ENCODE results near the gene REN. TPM values are rescaled to one million over a fixed set of nuclear protein-coding genes. Genes with fewer than 3 reads are reported as not detected.

Gene REN
- total and polyA plus RNA-seq, 2 of the 13 experiments (the other 11 are each of a cell fraction or from before 2014, with no cell fraction given): not detected

DNA sequence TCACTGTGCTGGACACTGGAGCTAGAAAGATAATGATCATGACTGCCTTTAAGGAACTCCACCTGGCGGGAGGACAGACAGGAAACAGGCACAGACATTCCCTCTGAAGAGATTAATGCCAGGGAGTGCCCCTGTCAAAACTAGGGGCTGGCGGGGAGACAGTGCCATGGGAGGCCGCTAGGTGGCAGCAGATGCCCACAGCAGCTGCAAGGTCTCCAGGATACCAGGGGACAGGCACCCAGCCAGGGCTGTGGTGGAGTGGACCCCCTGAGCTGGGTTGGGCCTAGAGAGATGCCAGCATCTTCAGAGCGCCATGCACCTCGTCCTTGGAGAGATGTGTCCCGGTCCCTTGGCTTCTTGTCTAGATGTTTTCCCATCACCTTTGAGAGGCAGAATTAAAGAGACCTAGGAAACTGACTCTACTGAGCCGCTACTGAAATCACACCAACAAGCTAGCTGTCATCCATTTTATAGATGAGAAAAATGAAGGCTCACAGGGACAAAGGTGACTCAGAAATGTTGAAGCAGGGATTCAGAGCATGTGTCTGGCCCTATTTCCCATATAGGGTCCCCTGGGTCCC is 3.6 kb downstream of the REN start (continued):
- no peak for TF ChIP-seq ZFP37 (CRISPR knock-in tag; IDR thresholded peaks at IDR 0.05; ENCODE audit: borderline replicate concordance)
- TF ChIP-seq, protein P1, sequence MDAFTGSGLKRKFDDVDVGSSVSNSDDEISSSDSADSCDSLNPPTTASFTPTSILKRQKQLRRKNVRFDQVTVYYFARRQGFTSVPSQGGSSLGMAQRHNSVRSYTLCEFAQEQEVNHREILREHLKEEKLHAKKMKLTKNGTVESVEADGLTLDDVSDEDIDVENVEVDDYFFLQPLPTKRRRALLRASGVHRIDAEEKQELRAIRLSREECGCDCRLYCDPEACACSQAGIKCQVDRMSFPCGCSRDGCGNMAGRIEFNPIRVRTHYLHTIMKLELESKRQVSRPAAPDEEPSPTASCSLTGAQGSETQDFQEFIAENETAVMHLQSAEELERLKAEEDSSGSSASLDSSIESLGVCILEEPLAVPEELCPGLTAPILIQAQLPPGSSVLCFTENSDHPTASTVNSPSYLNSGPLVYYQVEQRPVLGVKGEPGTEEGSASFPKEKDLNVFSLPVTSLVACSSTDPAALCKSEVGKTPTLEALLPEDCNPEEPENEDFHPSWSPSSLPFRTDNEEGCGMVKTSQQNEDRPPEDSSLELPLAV (CRISPR knock-in tag; conservative IDR thresholded peaks at IDR 0.05; ENCODE audit: low read depth): no peak
- TF ChIP-seq NFIC (IDR thresholded peaks at IDR 0.05; ENCODE audit: low read length): no peak
- TF ChIP-seq TARDBP (CRISPR knock-in tag; IDR thresholded peaks at IDR 0.05): no peak
- TF ChIP-seq, protein P2, sequence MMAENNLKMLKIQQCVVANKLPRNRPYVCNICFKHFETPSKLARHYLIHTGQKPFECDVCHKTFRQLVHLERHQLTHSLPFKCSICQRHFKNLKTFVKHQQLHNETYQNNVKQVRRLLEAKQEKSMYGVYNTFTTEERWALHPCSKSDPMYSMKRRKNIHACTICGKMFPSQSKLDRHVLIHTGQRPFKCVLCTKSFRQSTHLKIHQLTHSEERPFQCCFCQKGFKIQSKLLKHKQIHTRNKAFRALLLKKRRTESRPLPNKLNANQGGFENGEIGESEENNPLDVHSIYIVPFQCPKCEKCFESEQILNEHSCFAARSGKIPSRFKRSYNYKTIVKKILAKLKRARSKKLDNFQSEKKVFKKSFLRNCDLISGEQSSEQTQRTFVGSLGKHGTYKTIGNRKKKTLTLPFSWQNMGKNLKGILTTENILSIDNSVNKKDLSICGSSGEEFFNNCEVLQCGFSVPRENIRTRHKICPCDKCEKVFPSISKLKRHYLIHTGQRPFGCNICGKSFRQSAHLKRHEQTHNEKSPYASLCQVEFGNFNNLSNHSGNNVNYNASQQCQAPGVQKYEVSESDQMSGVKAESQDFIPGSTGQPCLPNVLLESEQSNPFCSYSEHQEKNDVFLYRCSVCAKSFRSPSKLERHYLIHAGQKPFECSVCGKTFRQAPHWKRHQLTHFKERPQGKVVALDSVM (CRISPR knock-in tag; IDR thresholded peaks at IDR 0.05): no peak
- TF ChIP-seq KMT2B (CRISPR knock-in tag; IDR thresholded peaks at IDR 0.05): no peak
- TF ChIP-seq ZFP41 (CRISPR knock-in tag; IDR thresholded peaks at IDR 0.05; ENCODE audit: borderline replicate concordance): no peak
- no peak for TF ChIP-seq ZNF160 (CRISPR knock-in tag; IDR thresholded peaks at IDR 0.05)
- TF ChIP-seq GPN1 (CRISPR knock-in tag; IDR thresholded peaks at IDR 0.05; ENCODE audit: borderline replicate concordance): no peak
- TF ChIP-seq, protein P3, sequence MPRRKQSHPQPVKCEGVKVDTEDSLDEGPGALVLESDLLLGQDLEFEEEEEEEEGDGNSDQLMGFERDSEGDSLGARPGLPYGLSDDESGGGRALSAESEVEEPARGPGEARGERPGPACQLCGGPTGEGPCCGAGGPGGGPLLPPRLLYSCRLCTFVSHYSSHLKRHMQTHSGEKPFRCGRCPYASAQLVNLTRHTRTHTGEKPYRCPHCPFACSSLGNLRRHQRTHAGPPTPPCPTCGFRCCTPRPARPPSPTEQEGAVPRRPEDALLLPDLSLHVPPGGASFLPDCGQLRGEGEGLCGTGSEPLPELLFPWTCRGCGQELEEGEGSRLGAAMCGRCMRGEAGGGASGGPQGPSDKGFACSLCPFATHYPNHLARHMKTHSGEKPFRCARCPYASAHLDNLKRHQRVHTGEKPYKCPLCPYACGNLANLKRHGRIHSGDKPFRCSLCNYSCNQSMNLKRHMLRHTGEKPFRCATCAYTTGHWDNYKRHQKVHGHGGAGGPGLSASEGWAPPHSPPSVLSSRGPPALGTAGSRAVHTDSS (CRISPR knock-in tag; conservative IDR thresholded peaks at IDR 0.05): no peak
- TF ChIP-seq PHF20 (CRISPR knock-in tag; IDR thresholded peaks at IDR 0.05): no peak
- no peak for TF ChIP-seq DNMT3B (CRISPR knock-in tag; conservative IDR thresholded peaks at IDR 0.05)
- TF ChIP-seq, protein P4, sequence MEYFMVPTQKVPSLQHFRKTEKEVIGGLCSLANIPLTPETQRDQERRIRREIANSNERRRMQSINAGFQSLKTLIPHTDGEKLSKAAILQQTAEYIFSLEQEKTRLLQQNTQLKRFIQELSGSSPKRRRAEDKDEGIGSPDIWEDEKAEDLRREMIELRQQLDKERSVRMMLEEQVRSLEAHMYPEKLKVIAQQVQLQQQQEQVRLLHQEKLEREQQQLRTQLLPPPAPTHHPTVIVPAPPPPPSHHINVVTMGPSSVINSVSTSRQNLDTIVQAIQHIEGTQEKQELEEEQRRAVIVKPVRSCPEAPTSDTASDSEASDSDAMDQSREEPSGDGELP (IDR thresholded peaks at IDR 0.05; ENCODE audit: borderline replicate concordance, low read depth): no peak
- no peak for TF ChIP-seq ZMYM3 (CRISPR knock-in tag; IDR thresholded peaks at IDR 0.05)
- TF ChIP-seq, protein P5, sequence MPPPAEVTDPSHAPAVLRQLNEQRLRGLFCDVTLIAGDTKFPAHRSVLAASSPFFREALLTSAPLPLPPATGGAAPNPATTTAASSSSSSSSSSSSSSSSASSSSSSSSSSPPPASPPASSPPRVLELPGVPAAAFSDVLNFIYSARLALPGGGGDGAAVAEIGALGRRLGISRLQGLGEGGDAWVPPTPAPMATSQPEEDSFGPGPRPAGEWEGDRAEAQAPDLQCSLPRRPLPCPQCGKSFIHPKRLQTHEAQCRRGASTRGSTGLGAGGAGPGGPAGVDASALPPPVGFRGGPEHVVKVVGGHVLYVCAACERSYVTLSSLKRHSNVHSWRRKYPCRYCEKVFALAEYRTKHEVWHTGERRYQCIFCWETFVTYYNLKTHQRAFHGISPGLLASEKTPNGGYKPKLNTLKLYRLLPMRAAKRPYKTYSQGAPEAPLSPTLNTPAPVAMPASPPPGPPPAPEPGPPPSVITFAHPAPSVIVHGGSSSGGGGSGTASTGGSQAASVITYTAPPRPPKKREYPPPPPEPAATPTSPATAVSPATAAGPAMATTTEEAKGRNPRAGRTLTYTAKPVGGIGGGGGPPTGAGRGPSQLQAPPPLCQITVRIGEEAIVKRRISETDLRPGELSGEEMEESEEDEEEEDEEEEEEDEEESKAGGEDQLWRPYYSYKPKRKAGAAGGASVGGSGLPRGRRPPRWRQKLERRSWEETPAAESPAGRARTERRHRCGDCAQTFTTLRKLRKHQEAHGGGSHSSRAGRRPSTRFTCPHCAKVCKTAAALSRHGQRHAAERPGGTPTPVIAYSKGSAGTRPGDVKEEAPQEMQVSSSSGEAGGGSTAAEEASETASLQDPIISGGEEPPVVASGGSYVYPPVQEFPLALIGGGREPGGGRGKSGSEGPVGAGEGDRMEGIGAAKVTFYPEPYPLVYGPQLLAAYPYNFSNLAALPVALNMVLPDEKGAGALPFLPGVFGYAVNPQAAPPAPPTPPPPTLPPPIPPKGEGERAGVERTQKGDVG (CRISPR knock-in tag; IDR thresholded peaks at IDR 0.05; ENCODE audit: borderline replicate concordance): no peak
- no peak for TF ChIP-seq HOXA9 (CRISPR knock-in tag; IDR thresholded peaks at IDR 0.05; ENCODE audit: borderline replicate concordance)
- no peak for TF ChIP-seq RXRA (CRISPR knock-in tag; IDR thresholded peaks at IDR 0.05)

All from HepG2 (cell line).